Inflammatory macrophage treated with lipopolysaccharide for 1 hour (primary cell): ENCODE data around the gene ZNF700.
"Not testable (repeated sequence)": the region's sequence is repeated elsewhere in the genome, so short reads cannot be mapped to it uniquely, and the experiment has no call there.

Experiments used
- DNase-seq, 2 donors: peaks; one replicate each; pipeline ENCODE4 v3.0.0-alpha.2; 2020 to 2022

The ZNF700 gene

GRCh38 chr19:11924886-11925650 is at the start of gene ZNF700:
ZNF700 (plus strand) TSS chr19:11925107; CDS start chr19:11925211, 104 bp downstream.
- DNase-seq = peak; percentile 86 to 94

- DNase-seq = peak in 1 of 2 donors; percentile 9
These were observed 45.1 kb upstream of the ZNF700 start for GRCh38 chr19:11879687-11880266.

- DNase-seq = no peak
These were observed 44.3 kb upstream of the ZNF700 start for GRCh38 chr19:11880598-11880997.

GRCh38 chr19:11881151-11881800 is 43.6 kb upstream of the ZNF700 start:
- peak; percentile 42 to 87 for DNase-seq

- DNase-seq = no peak
These were observed 42.3 kb upstream of the ZNF700 start for GRCh38 chr19:11882606-11883005.

GRCh38 chr19:11887234-11887610 is 37.7 kb upstream of the ZNF700 start:
- DNase-seq = peak in 1 of 2 donors; percentile 2

GRCh38 chr19:11887611-11888531 is 37.0 kb upstream of the ZNF700 start, which contains the start of gene ZNF69:
ZNF69 (plus strand) TSS chr19:11887782; CDS start chr19:11887924, 142 bp downstream.
- peak; percentile 54 to 71 for DNase-seq

GRCh38 chr19:11889901-11890300 is 35.0 kb upstream of the ZNF700 start:
- not testable (repeated sequence) for DNase-seq

- DNase-seq = no peak
These were observed 34.3 kb upstream of the ZNF700 start for GRCh38 chr19:11890634-11891033.

- DNase-seq = no peak
These were observed 30.1 kb upstream of the ZNF700 start for GRCh38 chr19:11894851-11895250.

- DNase-seq = no peak
These were observed 22.7 kb upstream of the ZNF700 start for GRCh38 chr19:11902228-11902627.

GRCh38 chr19:11905928-11906327 is 19.0 kb upstream of the ZNF700 start:
- no peak for DNase-seq

- not testable (repeated sequence) for DNase-seq
These were observed 13.0 kb upstream of the ZNF700 start for GRCh38 chr19:11911937-11912336.

- not testable (repeated sequence) for DNase-seq
These were observed 10.4 kb upstream of the ZNF700 start for GRCh38 chr19:11914417-11915051.

- DNase-seq = no peak
These were observed 2.9 kb upstream of the ZNF700 start for GRCh38 chr19:11921852-11922495.

- not testable (repeated sequence) for DNase-seq
These were observed 812 bp downstream of the ZNF700 start for GRCh38 chr19:11925651-11926187.

- DNase-seq = no peak
These were observed 2.3 kb downstream of the ZNF700 start for GRCh38 chr19:11927227-11927626.

- peak in 1 of 2 donors; percentile 3 for DNase-seq
These were observed 6.1 kb downstream of the ZNF700 start for GRCh38 chr19:11931051-11931450.

GRCh38 chr19:11931513-11931912 is 6.6 kb downstream of the ZNF700 start:
- no peak for DNase-seq

- DNase-seq = not testable (repeated sequence)
These were observed 10.9 kb downstream of the ZNF700 start for GRCh38 chr19:11935829-11936228.

- DNase-seq = not testable (repeated sequence)
These were observed 13.5 kb downstream of the ZNF700 start for GRCh38 chr19:11938383-11938782.
